GM18909 (cell line): Measurements from ENCODE around the gene MGAT4A.
"Not testable (repeated sequence)": the region's sequence is repeated elsewhere in the genome, so short reads cannot be mapped to it uniquely, and the experiment has no call there.

Experiments
- ATAC-seq: cut with Tn5 transposase; IDR thresholded peaks from one replicate; pipeline ENCODE4 v1.9.1; 2021; ENCODE audit warnings: mild to moderate bottlenecking; ENCODE audit not compliant: unreplicated experiment, poor library complexity

MGAT4A gene

GRCh38 chr2:98759827-98760625, 29.1 kb upstream of the MGAT4A start:
- no peak for ATAC-seq

- no peak for ATAC-seq
Observed at GRCh38 chr2:98759338-98759737, 28.4 kb upstream of the MGAT4A start.

GRCh38 chr2:98757904-98758421, 27.0 kb upstream of the MGAT4A start:
- ATAC-seq: peak; percentile 94

DNA sequence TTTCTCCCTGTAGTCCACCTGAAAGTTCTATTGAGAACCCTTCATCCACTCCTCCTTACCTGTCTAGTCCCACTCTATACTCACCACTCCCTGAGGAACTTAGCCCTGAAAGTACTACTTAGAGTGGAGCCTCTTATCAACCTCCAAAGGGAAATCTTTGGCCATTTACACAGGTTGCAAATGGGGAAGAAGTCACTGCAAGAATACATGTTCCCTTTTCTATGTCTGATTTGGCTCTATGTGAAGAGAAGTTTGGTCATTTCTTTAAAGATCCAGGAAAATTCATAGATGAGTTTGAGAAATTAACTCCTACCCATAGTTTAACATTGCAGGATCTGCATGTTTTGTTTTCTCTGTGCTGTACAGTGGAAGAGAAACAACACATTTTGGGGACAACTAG, 22.9 kb upstream of the MGAT4A start:
- ATAC-seq: no peak

GRCh38 chr2:98752711-98753110, 21.8 kb upstream of the MGAT4A start:
- not testable (repeated sequence) for ATAC-seq

- ATAC-seq: no peak
Observed at GRCh38 chr2:98751748-98752147, 20.8 kb upstream of the MGAT4A start.

GRCh38 chr2:98750593-98751282, 19.8 kb upstream of the MGAT4A start:
- ATAC-seq: no peak

- ATAC-seq: no peak
Observed at GRCh38 chr2:98749066-98749450, 18.1 kb upstream of the MGAT4A start.

GRCh38 chr2:98748292-98749065, 17.5 kb upstream of the MGAT4A start:
- no peak for ATAC-seq

- no peak for ATAC-seq
Observed at GRCh38 chr2:98747888-98748287, 17.0 kb upstream of the MGAT4A start.

- no peak for ATAC-seq
Observed at GRCh38 chr2:98746426-98746825, 15.5 kb upstream of the MGAT4A start.

- ATAC-seq: no peak
Observed at GRCh38 chr2:98744595-98744994, 13.7 kb upstream of the MGAT4A start.

DNA sequence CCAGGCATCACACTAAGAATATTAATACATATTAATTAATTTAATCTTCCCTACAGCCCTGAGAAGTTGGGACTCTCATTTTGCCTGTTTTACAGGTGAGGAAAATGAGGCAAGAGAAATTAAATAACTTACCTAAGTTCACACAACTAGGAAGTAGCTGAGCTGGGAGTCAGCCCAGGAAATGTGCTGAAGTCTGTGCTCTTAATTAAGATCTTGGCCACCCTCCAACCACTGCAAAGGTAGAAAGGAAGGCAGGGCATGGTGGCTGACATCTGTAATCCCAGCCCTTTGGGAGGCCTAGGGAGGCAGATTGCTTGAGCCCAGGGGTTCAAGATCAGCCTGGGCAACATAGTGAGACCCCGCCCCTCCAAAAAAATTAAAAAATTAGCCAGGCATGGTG, 12.9 kb upstream of the MGAT4A start:
- no peak for ATAC-seq

DNA sequence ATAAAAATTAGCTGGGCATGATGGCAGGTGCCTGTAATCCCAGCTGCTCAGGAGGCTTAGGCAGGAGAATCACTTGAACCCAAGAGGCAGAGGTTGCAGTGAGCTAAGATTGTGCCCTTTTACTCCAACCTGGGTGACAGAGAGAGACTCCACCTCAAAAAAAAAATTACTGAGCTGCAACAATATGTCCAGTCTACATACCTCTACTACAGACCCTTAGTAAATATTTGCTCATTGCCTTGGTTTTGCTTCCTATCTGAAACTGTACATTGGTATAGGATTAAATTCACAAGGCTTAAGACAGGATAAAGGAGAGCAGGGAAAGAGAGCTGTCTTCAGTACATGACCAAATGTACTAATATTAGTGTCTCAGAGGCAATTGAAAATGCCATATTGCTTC, 8.1 kb upstream of the MGAT4A start:
- ATAC-seq: no peak

DNA sequence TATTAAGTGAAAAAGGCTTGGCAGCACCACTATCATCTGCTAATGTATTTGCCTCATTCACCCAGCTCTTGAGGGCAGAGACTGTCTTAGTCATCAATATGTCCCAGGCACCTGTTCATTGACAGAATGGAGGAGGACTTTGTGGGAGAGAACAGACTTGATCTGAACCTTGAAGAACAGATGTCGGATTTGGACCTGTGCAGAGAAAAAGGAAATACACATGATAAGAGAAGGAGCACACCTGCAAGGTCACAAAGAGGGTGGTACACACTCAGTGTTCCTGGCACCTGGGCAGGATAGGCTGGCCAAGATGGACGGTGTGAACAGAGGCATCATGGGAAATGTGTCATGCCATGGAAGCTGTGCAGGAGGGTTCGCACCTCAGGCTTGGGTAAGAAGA, 7.4 kb upstream of the MGAT4A start:
- ATAC-seq: no peak

- no peak for ATAC-seq
Observed at GRCh38 chr2:98737848-98738247, 6.9 kb upstream of the MGAT4A start.

- ATAC-seq: no peak
Observed at GRCh38 chr2:98736464-98736889, 5.5 kb upstream of the MGAT4A start.

- no peak for ATAC-seq
Observed at GRCh38 chr2:98734823-98735260, 3.9 kb upstream of the MGAT4A start.

GRCh38 chr2:98734162-98734561, 3.2 kb upstream of the MGAT4A start:
- no peak for ATAC-seq

DNA sequence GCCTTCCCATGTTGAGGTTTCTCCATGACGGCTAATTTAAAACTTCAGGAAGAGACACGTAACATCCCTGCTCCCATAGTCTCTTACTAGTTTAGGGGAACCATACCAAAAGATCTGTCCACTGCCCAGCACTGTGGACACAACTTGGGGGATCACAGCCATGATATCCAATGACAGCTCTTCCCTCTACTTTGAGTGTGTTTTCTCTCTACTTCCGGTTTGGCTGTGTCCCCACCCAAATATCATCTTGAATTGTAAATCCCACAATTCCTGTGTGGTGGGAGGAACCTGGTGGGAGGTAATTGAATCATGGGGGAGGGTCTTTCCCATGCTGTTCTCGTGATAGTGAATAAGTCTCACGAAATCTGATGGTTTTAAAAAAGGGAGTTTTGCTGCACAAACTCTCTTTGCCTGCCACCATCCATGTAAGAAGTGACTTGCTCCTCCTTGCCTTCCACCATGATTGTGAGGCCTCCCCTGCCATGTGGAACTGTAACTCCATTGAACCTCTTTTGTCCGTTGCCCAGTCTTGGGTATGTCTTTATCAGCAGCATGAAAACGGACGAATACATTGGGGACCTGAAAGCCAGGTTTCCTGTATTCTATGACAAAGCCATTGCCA, 1.6 kb upstream of the MGAT4A start:
- ATAC-seq: no peak
